SK-N-MC (cell line): ENCODE data around the gene CDC42.

Source experiments
- DNase-seq: peaks from one replicate; pipeline ENCODE4 v3.0.0-alpha.2; 2011; ENCODE audit warnings: low read depth, low spot score
- H3K27ac ChIP-seq: fragments of 200-600 bp; sonication (generic); 2 replicates; pipeline ENCODE4 v1.5.1; 2016; ENCODE audit warnings: mixed run types
- H3K36me3 ChIP-seq: fragments of 200-600 bp; sonication (generic); 2 replicates; pipeline ENCODE4 v1.6.1; 2017; ENCODE audit warnings: antibody characterized with exemption, low read length, mixed read lengths; ENCODE audit not compliant: insufficient read depth
- H3K4me3 ChIP-seq: fragments of 200-600 bp; sonication (generic); 2 replicates; pipeline ENCODE4 v1.5.1; 2016
- H3K9ac ChIP-seq: fragments of 200-600 bp; sonication (generic); 2 replicates; pipeline ENCODE4 v1.8.0; 2017; ENCODE audit warnings: mixed run types, mixed read lengths; ENCODE audit not compliant: insufficient read length
- H3K9me3 ChIP-seq: fragments of 200-600 bp; sonication (generic); 2 replicates; pipeline ENCODE4 v1.6.1; 2017; ENCODE audit warnings: low read depth, mild to moderate bottlenecking, antibody characterized with exemption, low read length, moderate library complexity, mixed read lengths
- EZH2 ChIP-seq: fragments of 200-600 bp; sonication (generic); IDR thresholded peaks from one replicate; pipeline ENCODE4 v1.6.1; 2017; ENCODE audit warnings: antibody characterized with exemption
- FOXP2 ChIP-seq: optimal IDR thresholded peaks from 2 replicates; pipeline ENCODE3; 2011; ENCODE audit warnings: mild to moderate bottlenecking, moderate library complexity; ENCODE audit not compliant: insufficient read depth; ENCODE audit errors: extremely low read length, control extremely low read depth
- POLR2AphosphoS5 ChIP-seq: IDR thresholded peaks from 2 replicates; pipeline ENCODE4 v1.6.1; 2012; ENCODE audit warnings: mild to moderate bottlenecking, low read depth, low read length, borderline replicate concordance

CDC42 gene

DNA sequence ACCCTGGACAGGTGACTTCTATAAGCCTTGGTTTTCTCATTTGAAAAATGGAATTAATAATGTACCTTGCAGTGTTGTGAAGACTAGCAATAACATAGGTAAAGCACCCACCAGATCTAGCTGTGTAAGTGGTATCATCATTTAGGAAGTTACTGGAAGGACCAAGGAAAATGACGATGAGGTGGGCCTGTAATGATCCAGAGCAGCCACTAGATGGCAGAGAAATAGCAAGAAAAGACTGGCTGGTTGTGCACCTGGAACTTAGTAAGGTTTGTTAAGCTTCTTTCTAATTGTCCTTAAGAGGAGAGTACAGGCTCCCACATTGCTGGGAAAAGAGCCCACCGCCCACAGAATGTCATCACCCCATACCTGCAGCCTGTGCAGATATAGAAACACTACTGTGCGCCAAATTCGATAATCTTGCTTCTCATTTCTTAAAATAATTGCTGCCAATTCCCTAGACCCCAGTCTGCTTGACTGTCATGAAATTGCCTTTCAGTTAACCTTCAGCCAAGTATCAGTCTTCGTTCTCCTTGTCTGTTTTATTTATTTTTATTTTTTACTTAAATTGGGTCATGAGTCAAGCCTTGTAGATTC is 53.2 kb downstream of the CDC42 start:
- no peak for TF ChIP-seq FOXP2
- no peak for TF ChIP-seq POLR2AphosphoS5
- TF ChIP-seq EZH2 = no peak
- no peak overlapping the region for H3K4me3 ChIP-seq
- H3K36me3 ChIP-seq = peaks cover 15% of the 10 kb centered on the region
- H3K9ac ChIP-seq = no peak overlapping the region
- DNase-seq = peak; percentile 28
- no peak overlapping the region for H3K27ac ChIP-seq
- H3K9me3 ChIP-seq = no peaks in the 10 kb centered on the region

- no peak overlapping the region for H3K9ac ChIP-seq
- no peak for DNase-seq
- TF ChIP-seq EZH2 (no peak), POLR2AphosphoS5 (no peak), FOXP2 (no peak)
- no peaks in the 10 kb centered on the region for H3K9me3 ChIP-seq
- no peak overlapping the region for H3K4me3 ChIP-seq
- H3K36me3 ChIP-seq = peaks cover 15% of the 10 kb centered on the region
- H3K27ac ChIP-seq = no peak overlapping the region
Measured at GRCh38 chr1:22107126-22107525, 54.6 kb downstream of the CDC42 start.

GRCh38 chr1:22108339-22109105 is 56.0 kb downstream of the CDC42 start:
- no peak overlapping the region for H3K4me3 ChIP-seq
- DNase-seq = no peak
- peaks cover 15% of the 10 kb centered on the region for H3K36me3 ChIP-seq
- TF ChIP-seq POLR2AphosphoS5 (0 out of 2 replicates have a peak, but pooled peaks have one; percentile 9), FOXP2 (no peak)
- H3K9ac ChIP-seq = no peak overlapping the region
- H3K27ac ChIP-seq = no peak overlapping the region
- H3K9me3 ChIP-seq = no peaks in the 10 kb centered on the region

DNA sequence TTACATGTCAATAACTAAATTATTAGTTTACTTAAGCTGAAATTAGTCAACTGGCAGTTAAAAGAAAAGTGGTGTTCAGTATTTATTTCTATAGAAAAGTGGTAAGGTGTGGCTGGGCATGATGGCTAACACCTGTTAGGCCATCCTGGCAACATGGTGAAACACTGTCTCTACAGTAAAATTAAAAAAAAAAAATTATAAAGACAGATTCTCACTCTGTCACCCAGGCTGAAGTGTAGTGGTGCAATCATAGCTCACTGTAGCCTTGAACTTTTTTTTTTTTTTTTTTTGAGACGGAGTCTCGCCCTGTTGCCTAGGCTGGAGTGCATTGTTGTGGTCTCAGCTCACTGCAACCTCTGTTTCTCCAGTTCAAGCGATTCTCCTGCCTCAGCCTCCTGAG is 57.5 kb downstream of the CDC42 start:
- no peak overlapping the region for H3K9ac ChIP-seq
- no peaks in the 10 kb centered on the region for H3K9me3 ChIP-seq
- DNase-seq = no peak
- no peak overlapping the region for H3K4me3 ChIP-seq
- H3K36me3 ChIP-seq = peaks cover 12% of the 10 kb centered on the region
- H3K27ac ChIP-seq = no peak overlapping the region
- TF ChIP-seq POLR2AphosphoS5 = no peak
- TF ChIP-seq FOXP2 = no peak
- no peak for TF ChIP-seq EZH2

DNA sequence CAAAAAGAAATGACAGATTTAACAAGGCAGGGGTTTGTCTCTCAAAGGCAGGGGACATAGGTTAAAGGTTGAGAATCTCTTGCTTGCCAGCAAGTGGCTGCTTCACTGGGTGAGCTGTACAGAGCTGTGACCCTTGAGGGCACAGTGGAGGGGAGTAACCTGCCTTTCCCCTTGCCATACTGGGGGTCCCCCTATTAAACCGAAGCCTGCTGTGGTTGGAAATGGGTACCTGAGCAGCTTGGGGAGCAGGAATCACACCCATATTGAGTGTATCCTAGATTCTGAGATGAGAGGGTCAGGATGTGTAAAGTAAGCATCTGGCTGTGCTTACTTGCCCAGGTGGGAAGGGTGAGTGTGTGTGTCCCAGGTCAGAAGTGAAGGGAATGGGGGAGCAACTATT is 58.6 kb downstream of the CDC42 start:
- no peak for DNase-seq
- TF ChIP-seq POLR2AphosphoS5 (no peak), FOXP2 (no peak), EZH2 (no peak)
- Histone ChIP-seq H3K4me3 (no peak overlapping the region), H3K9ac (no peak overlapping the region), H3K36me3 (peaks cover 7% of the 10 kb centered on the region; the same call in 1 of the 2 replicates), H3K27ac (no peak overlapping the region), H3K9me3 (no peaks in the 10 kb centered on the region)

DNA sequence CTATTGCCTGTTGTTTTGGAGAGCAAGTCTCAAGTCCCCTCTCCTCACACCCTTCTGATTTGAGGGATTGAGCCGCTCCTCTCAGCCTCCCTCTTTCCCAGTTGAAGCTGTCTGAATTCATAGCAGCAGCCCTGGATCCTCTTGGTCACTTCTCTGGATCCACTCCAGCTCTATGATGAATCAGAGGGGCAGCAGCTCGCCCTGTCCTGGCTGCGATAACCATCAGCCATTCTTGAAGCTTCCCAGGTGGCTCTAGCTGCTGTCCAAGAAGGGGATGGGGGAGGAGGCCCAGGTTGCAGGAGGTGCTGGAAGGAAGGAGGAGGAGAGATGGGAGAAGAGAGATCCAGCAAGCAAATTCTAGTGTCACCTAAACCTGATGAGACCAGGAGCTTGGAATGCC is 59.1 kb downstream of the CDC42 start:
- Histone ChIP-seq H3K27ac (no peak overlapping the region), H3K4me3 (no peak overlapping the region), H3K9ac (no peak overlapping the region), H3K9me3 (no peaks in the 10 kb centered on the region), H3K36me3 (peaks cover 7% of the 10 kb centered on the region; the same call in 1 of the 2 replicates)
- TF ChIP-seq FOXP2 = no peak
- TF ChIP-seq EZH2 = no peak
- no peak for TF ChIP-seq POLR2AphosphoS5
- no peak for DNase-seq

GRCh38 chr1:22112554-22112953 is 60.0 kb downstream of the CDC42 start:
- peaks cover 7% of the 10 kb centered on the region; the same call in 1 of the 2 replicates for H3K36me3 ChIP-seq
- H3K4me3 ChIP-seq = no peak overlapping the region
- no peak for DNase-seq
- no peak overlapping the region for H3K9ac ChIP-seq
- H3K27ac ChIP-seq = no peak overlapping the region
- no peaks in the 10 kb centered on the region for H3K9me3 ChIP-seq
- TF ChIP-seq FOXP2 (no peak), POLR2AphosphoS5 (no peak), EZH2 (no peak)

- DNase-seq = no peak
- H3K9me3 ChIP-seq = no peaks in the 10 kb centered on the region
- H3K4me3 ChIP-seq = no peak overlapping the region
- H3K9ac ChIP-seq = no peak overlapping the region
- no peak overlapping the region for H3K27ac ChIP-seq
- H3K36me3 ChIP-seq = no peaks in the 10 kb centered on the region
- TF ChIP-seq POLR2AphosphoS5 (no peak), FOXP2 (no peak), EZH2 (no peak)
Measured at GRCh38 chr1:22114083-22115012, 61.8 kb downstream of the CDC42 start.
